Esophagus muscularis mucosa (tissue), 3 donors: ENCODE results near the gene FADS6.

Experiments used
- POLR2A ChIP-seq: fragments of 450-650 bp; IDR thresholded peaks from one replicate; pipeline ENCODE4 v1.6.1; 2017; ENCODE audit warnings: antibody characterized with exemption, moderate library complexity, mild to moderate bottlenecking, low read depth
- TF ChIP-seq, protein P1 (sequence below), 3 experiments: fragments of 200-600 bp in 2 of 3; fragments of 450-650 bp in 1 of 3; sonication (generic) in 2 of 3; IDR thresholded peaks; one replicate each; pipeline ENCODE4 v1.5.1; 2017 to 2019; ENCODE audit warnings: antibody characterized with exemption in 3 of 3, mild to moderate bottlenecking in 2 of 3, moderate library complexity in 1 of 3

DNA sequence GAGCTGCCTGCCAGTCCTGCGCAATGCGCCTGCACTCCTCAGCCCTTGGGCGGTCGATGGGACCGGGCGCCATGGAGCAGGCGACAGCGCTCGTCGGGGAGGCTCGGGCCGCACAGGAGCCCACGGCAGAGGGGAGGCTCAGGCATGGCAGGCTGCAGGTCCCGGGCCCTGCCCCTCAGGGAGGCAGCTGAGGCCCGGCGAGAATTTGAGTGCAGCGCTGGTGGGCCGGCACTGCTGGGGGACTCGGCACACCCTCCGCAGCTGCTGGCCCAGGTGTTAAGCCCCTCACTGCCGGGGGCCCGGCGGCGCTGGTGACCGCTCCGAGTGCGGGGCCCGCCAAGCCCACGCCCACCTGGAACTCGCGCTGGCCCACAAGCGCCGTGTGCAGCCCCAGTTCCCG lies 13.6 kb upstream of the FADS6 start:
- TF ChIP-seq POLR2A = no peak
- TF ChIP-seq, protein P1, sequence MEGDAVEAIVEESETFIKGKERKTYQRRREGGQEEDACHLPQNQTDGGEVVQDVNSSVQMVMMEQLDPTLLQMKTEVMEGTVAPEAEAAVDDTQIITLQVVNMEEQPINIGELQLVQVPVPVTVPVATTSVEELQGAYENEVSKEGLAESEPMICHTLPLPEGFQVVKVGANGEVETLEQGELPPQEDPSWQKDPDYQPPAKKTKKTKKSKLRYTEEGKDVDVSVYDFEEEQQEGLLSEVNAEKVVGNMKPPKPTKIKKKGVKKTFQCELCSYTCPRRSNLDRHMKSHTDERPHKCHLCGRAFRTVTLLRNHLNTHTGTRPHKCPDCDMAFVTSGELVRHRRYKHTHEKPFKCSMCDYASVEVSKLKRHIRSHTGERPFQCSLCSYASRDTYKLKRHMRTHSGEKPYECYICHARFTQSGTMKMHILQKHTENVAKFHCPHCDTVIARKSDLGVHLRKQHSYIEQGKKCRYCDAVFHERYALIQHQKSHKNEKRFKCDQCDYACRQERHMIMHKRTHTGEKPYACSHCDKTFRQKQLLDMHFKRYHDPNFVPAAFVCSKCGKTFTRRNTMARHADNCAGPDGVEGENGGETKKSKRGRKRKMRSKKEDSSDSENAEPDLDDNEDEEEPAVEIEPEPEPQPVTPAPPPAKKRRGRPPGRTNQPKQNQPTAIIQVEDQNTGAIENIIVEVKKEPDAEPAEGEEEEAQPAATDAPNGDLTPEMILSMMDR (IDR thresholded peaks at IDR 0.05) = no peak
